Smooth muscle cell (in vitro differentiated cells): Measurements from ENCODE around the gene AADAT. TPM values are rescaled to one million over a fixed set of nuclear protein-coding genes. Genes with fewer than 3 reads are reported as not detected.

Source experiments
- DNase-seq: peaks from one replicate; lab custom pipeline; 2025; ENCODE audit not compliant: unreplicated experiment; lab: John Stamatoyannopoulos, UW
- H2AFZ ChIP-seq: fragments of 200-600 bp; sonication (generic); 2 replicates; pipeline ENCODE4 v1.6.0; 2016; ENCODE audit warnings: antibody characterized with exemption, low read depth, mild to moderate bottlenecking
- H3F3A ChIP-seq: fragments of 200-600 bp; sonication (generic); 2 replicates; pipeline ENCODE4 v1.6.0; 2017; ENCODE audit warnings: antibody characterized with exemption, low read depth
- H3K27ac ChIP-seq: fragments of 200-600 bp; sonication (generic); 2 replicates; pipeline ENCODE4 v1.5.1; 2016; ENCODE audit warnings: low read depth, mild to moderate bottlenecking
- H3K27me3 ChIP-seq: fragments of 200-600 bp; sonication (generic); 2 replicates; pipeline ENCODE4 v1.6.1; 2016; ENCODE audit warnings: low read depth, mild to moderate bottlenecking
- H3K36me3 ChIP-seq: fragments of 200-600 bp; sonication (generic); 2 replicates; pipeline ENCODE4 v1.5.1; 2016; ENCODE audit warnings: low read depth
- H3K4me1 ChIP-seq: fragments of 200-600 bp; sonication (generic); 2 replicates; pipeline ENCODE4 v1.5.1; 2016; ENCODE audit warnings: low read depth
- H3K4me2 ChIP-seq: fragments of 200-600 bp; sonication (generic); 2 replicates; pipeline ENCODE4 v1.6.0; 2016; ENCODE audit warnings: mild to moderate bottlenecking
- H3K4me3 ChIP-seq: fragments of 200-600 bp; sonication (generic); 2 replicates; pipeline ENCODE4 v1.5.1; 2016; ENCODE audit warnings: mild to moderate bottlenecking
- H3K79me2 ChIP-seq: fragments of 200-600 bp; sonication (generic); 2 replicates; pipeline ENCODE4 v1.6.0; 2016; ENCODE audit warnings: low read depth, mild to moderate bottlenecking
- H3K9ac ChIP-seq: fragments of 200-600 bp; sonication (generic); 2 replicates; pipeline ENCODE4 v1.6.0; 2016; ENCODE audit warnings: low read depth
- H3K9me3 ChIP-seq: fragments of 200-600 bp; sonication (generic); replicated peaks from 2 replicates; pipeline ENCODE4 v1.5.1; 2016; ENCODE audit warnings: low read depth
- H4K20me1 ChIP-seq: fragments of 200-600 bp; sonication (generic); 2 replicates; pipeline ENCODE4 v1.6.0; 2016; ENCODE audit warnings: low read depth
- WGBS: methylation state at CpG from one replicate; pipeline ENCODE4 v1.1.7; 2016; ENCODE audit warnings: low lambda C conversion rate; 5-methylcytosine and 5-hydroxymethylcytosine counted together
- polyA plus RNA-seq: library from polyadenylated mRNA; unstranded; fragments of >200 nt; fragmentation: Nextera tagmentation; extraction: Ambion mirVana; gene quantifications from 2 replicates; pipeline ENCODE4 v1.2.1, GENCODE V29; 2016
- total RNA-seq: library from RNA; depleted of rRNA; stranded (reverse); fragments of >200 nt; gene quantifications from 2 replicates; pipeline ENCODE4 v1.2.3, GENCODE V29; 2014
- TF ChIP-seq, protein P1 (sequence below): fragments of 200-600 bp; sonication (generic); IDR thresholded peaks from 2 replicates; pipeline ENCODE4 v1.5.1; 2017; ENCODE audit warnings: borderline replicate concordance, mild to moderate bottlenecking, antibody characterized with exemption; ENCODE audit not compliant: insufficient read depth, poor library complexity, severe bottlenecking

AADAT gene
- total and polyA plus RNA-seq, 2 experiments from 2014 or later: 13.4 to 18.8 TPM

DNA sequence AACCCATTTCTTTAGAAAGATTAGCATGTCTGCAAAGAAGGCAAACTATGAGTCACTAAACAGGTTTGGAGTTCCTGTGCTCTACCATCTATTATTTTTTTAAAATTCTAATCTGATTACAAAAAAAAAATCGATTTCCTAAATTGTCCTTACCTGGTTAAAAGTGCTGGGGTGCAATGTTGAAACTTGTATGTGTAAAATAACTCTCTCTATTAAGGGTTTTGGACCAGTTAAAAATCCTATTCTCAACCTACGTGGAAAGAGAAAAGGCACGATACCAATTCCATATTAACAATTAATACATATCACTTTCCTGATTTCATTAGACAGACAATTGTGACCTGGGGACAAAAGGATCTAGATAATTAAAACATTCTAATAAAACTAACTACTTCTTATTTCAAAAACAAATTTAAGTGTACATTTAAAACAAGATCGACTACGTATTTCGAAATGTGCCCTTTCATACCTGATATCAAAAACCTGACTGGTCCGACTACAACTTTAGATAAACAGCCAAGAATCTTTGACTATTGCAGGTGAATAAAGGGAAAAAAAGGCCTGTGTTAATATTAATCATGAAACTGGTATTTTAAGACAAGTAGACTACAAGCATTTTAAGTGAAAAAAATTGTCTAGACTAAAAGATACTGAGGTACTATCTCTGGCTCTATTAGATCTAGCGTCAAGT is 21.2 kb downstream of the AADAT start:
- H3K9me3 ChIP-seq: no peaks in the 10 kb centered on the region
- H3K4me3 ChIP-seq: no peak overlapping the region
- H2AFZ ChIP-seq: no peak overlapping the region
- no peaks in the 10 kb centered on the region for H4K20me1 ChIP-seq
- H3K36me3 ChIP-seq: peaks cover 13% of the 10 kb centered on the region
- H3F3A ChIP-seq: no peaks in the 10 kb centered on the region
- DNase-seq: no peak
- H3K4me1 ChIP-seq: no peaks in the 10 kb centered on the region
- no peak overlapping the region for H3K27ac ChIP-seq
- no peak overlapping the region for H3K9ac ChIP-seq
- TF ChIP-seq, protein P1, sequence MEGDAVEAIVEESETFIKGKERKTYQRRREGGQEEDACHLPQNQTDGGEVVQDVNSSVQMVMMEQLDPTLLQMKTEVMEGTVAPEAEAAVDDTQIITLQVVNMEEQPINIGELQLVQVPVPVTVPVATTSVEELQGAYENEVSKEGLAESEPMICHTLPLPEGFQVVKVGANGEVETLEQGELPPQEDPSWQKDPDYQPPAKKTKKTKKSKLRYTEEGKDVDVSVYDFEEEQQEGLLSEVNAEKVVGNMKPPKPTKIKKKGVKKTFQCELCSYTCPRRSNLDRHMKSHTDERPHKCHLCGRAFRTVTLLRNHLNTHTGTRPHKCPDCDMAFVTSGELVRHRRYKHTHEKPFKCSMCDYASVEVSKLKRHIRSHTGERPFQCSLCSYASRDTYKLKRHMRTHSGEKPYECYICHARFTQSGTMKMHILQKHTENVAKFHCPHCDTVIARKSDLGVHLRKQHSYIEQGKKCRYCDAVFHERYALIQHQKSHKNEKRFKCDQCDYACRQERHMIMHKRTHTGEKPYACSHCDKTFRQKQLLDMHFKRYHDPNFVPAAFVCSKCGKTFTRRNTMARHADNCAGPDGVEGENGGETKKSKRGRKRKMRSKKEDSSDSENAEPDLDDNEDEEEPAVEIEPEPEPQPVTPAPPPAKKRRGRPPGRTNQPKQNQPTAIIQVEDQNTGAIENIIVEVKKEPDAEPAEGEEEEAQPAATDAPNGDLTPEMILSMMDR: no peak
- H3K27me3 ChIP-seq: no peaks in the 10 kb centered on the region
- WGBS: 96% methylated on average over 8 of the region's 8 CpGs
- H3K79me2 ChIP-seq: no peaks in the 10 kb centered on the region
- H3K4me2 ChIP-seq: no peak overlapping the region

DNA sequence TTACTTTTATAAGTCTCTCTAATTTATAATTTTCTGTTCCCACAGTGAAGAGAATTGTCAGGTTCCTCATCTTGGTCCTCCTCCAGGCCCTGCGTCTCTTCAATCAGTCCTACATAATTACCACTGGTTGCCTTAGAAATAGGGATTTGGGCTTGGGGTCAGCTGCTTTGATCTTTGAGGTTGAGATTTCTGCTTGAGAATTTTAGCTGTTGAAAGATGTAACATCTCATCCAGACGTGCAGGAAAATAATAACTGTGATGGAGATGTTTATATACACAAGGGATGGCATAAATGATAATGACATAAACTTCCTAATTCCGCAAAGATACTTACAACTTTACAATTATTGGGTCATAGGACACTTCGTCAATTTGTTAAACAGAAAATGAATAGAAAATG is 30.3 kb downstream of the AADAT start:
- no peaks in the 10 kb centered on the region for H3K27me3 ChIP-seq
- H2AFZ ChIP-seq: no peak overlapping the region
- no peak overlapping the region for H3K4me3 ChIP-seq
- no peak overlapping the region for H3K9ac ChIP-seq
- WGBS: 73% methylated on average over 4 of the region's 4 CpGs
- H3K27ac ChIP-seq: no peak overlapping the region
- TF ChIP-seq, protein P1: no peak
- no peaks in the 10 kb centered on the region for H3K4me1 ChIP-seq
- no peaks in the 10 kb centered on the region for H3K36me3 ChIP-seq
- H3K79me2 ChIP-seq: no peaks in the 10 kb centered on the region
- no peaks in the 10 kb centered on the region for H3K9me3 ChIP-seq
- no peaks in the 10 kb centered on the region for H4K20me1 ChIP-seq
- DNase-seq: no peak
- peaks cover 4% of the 10 kb centered on the region for H3F3A ChIP-seq
- H3K4me2 ChIP-seq: no peak overlapping the region

DNA sequence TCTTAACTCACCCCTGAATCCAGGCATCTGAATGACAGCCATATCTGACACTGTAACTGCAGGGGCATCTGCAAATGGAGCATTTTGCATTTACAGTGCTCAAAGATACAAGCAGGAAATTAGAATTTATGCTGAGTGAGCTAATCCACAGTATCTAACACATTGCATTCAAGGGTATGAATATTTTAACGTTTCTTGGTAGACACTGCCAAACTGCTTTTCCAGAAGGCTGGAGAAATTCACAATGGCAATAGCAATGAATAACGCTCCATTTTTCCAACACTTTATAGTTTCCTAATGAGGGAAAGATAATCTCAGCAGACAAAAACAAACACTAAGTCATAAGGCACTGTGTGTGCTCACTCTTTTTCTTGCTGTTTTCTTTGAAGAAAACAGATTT is 30.9 kb downstream of the AADAT start:
- H2AFZ ChIP-seq: no peak overlapping the region
- no peaks in the 10 kb centered on the region for H3K27me3 ChIP-seq
- H3K36me3 ChIP-seq: no peaks in the 10 kb centered on the region
- H3K27ac ChIP-seq: no peak overlapping the region
- no peak overlapping the region for H3K9ac ChIP-seq
- H3F3A ChIP-seq: peaks cover 4% of the 10 kb centered on the region
- no peaks in the 10 kb centered on the region for H3K79me2 ChIP-seq
- H3K4me3 ChIP-seq: no peak overlapping the region
- H4K20me1 ChIP-seq: no peaks in the 10 kb centered on the region
- H3K4me1 ChIP-seq: no peaks in the 10 kb centered on the region
- H3K9me3 ChIP-seq: no peaks in the 10 kb centered on the region
- no peak overlapping the region for H3K4me2 ChIP-seq
- TF ChIP-seq, protein P1: no peak
- DNase-seq: no peak
- WGBS: 38% methylated on average over 2 of the region's 2 CpGs

DNA sequence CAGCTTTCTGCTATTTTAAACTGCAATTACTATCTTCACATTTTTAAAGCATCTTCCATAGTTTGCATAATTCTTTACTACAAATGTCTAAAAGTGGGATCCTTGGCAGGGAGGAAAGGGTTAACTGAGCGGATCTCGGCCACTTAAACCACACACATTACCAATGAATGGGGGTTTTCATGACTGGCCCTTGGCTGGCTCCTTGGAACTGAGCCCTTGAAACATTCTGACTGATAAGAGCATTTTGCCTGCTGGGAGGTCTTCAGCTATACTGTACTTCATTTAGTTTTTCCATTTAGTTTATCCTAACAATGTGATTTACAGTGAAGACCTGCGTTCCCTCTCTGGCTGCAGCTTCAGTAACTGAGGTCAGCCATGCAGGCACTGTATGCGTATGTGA is 31.9 kb downstream of the AADAT start:
- Histone ChIP-seq H3K9ac (no peak overlapping the region), H3K9me3 (no peaks in the 10 kb centered on the region), H3K4me1 (no peaks in the 10 kb centered on the region), H3K36me3 (no peaks in the 10 kb centered on the region), H2AFZ (no peak overlapping the region), H3F3A (peaks cover 4% of the 10 kb centered on the region), H3K27me3 (no peaks in the 10 kb centered on the region), H4K20me1 (no peaks in the 10 kb centered on the region), H3K4me2 (no peak overlapping the region), H3K79me2 (no peaks in the 10 kb centered on the region), H3K27ac (no peak overlapping the region), H3K4me3 (no peak overlapping the region)
- DNase-seq: no peak
- TF ChIP-seq, protein P1: no peak
- WGBS: 49% methylated on average over 4 of the region's 4 CpGs
